HCT116 (cell line): ENCODE results near the gene FAM227A. TPM values are rescaled to one million over a fixed set of nuclear protein-coding genes. Genes with fewer than 3 reads are reported as not detected.
A peak's percentile ranks its signal among the peaks of the same experiment; 100 is the strongest.

ENCODE experiments used
- ATAC-seq: fragments of 200-7000 bp; cut with Tn5 transposase; 2 replicates; pipeline ENCODE4 v1.9.1; 2020; ENCODE audit warnings: mild to moderate bottlenecking, moderate library complexity
- BruUV-seq: library from RNA; stranded (reverse); fragments of 400-500 nt; replicated peaks from 2 replicates; lab custom pipeline; 2021; lab: Mats Ljungman, UMichigan
- CTCF ChIA-PET: fragments of 300-600 bp; sonication (Branson Sonifier 250); formaldehyde crosslinking; loops from one replicate; lab custom pipeline; 2021; ENCODE audit warnings: antibody characterized with exemption; lab: Charles Lee
- POLR2A ChIA-PET: fragments of 300-600, 350-600 bp; sonication (Branson Sonifier 250); formaldehyde crosslinking; loops from one replicate; lab custom pipeline; 2021; ENCODE audit warnings: antibody characterized with exemption; lab: Charles Lee
- RAD21 ChIA-PET, 2 experiments: fragments of 300-600 bp; sonication (Branson Sonifier 250); formaldehyde crosslinking; loops; one replicate each; lab custom pipeline; 2023; ENCODE audit warnings: low total read pairs in 2 of 2; ENCODE audit not compliant: uncharacterized antibody in 2 of 2, unreplicated experiment in 2 of 2, low non-redundant PET in 1 of 2; lab: Charles Lee
- DNase-seq: peaks from one replicate; pipeline ENCODE4 v3.0.0-alpha.2; 2010; ENCODE audit warnings: low read depth, low spot score
- H2AFZ ChIP-seq: fragments of 200-600 bp; shearing (Covaris generic), sonication (generic); 2 replicates; pipeline ENCODE4 v1.6.1; 2017; ENCODE audit warnings: low read depth, mixed run types, mixed read lengths, antibody characterized with exemption, low read length; ENCODE audit not compliant: poor library complexity, severe bottlenecking
- H3K27ac ChIP-seq: 2 replicates; pipeline ENCODE4 v1.5.1; 2012; ENCODE audit warnings: low read depth, low read length
- H3K27me3 ChIP-seq: fragments of 200-600 bp; sonication (generic); 2 replicates; pipeline ENCODE4 v1.6.1; 2016; ENCODE audit warnings: mixed run types, low read length, mixed read lengths; ENCODE audit not compliant: insufficient read depth
- H3K36me3 ChIP-seq, 2 experiments: fragments of 200-500 bp in 1 of 2; fragments of 200-600 bp in 1 of 2; sonication (Bioruptor generic) in 1 of 2; sonication (generic) in 1 of 2; 2 replicates each; pipeline versions ENCODE4 v1.5.1 to v1.6.1; 2014 to 2016; ENCODE audit warnings: low read length in 2 of 2, inconsistent platforms in 1 of 2, mixed read lengths in 1 of 2, mixed run types in 1 of 2; ENCODE audit not compliant: insufficient read depth in 2 of 2, control insufficient read depth in 1 of 2
- H3K4me1 ChIP-seq, 2 experiments: fragments of 200-600 bp in 1 of 2; sonication (generic) in 1 of 2; 2 replicates each; pipeline versions ENCODE4 v1.5.1 to v1.6.1; 2012 to 2017; ENCODE audit warnings: low read length in 2 of 2, inconsistent platforms in 1 of 2, mild to moderate bottlenecking in 1 of 2, mixed read lengths in 1 of 2, mixed run types in 1 of 2, moderate library complexity in 1 of 2; ENCODE audit not compliant: insufficient read depth in 2 of 2, control insufficient read depth in 1 of 2
- H3K4me2 ChIP-seq: fragments of 200-600 bp; sonication (generic); 2 replicates; pipeline ENCODE4 v1.6.1; 2017; ENCODE audit warnings: mixed run types, low read length, mixed read lengths
- H3K4me3 ChIP-seq, 2 experiments: fragments of 200-600 bp in 1 of 2; sonication (generic) in 1 of 2; replicated peaks in 1 of 2; 2 replicates each; pipeline ENCODE4 v1.5.1; 2011 to 2016; ENCODE audit warnings: low read length in 2 of 2, control low read depth in 1 of 2, low read depth in 1 of 2, mild to moderate bottlenecking in 1 of 2, mixed read lengths in 1 of 2, mixed run types in 1 of 2
- H3K79me2 ChIP-seq: fragments of 200-600 bp; sonication (generic); 2 replicates; pipeline ENCODE4 v1.6.1; 2017; ENCODE audit warnings: mild to moderate bottlenecking, mixed run types, low read length, moderate library complexity, mixed read lengths; ENCODE audit not compliant: insufficient read depth
- H3K9ac ChIP-seq: fragments of 200-600 bp; sonication (generic); 2 replicates; pipeline ENCODE4 v1.6.1; 2016; ENCODE audit warnings: low read length, mixed read lengths
- H3K9me2 ChIP-seq: fragments of 200-600 bp; sonication (generic), shearing (Covaris generic); 2 replicates; pipeline ENCODE4 v1.6.1; 2017; ENCODE audit warnings: mixed run types, mild to moderate bottlenecking, moderate library complexity; ENCODE audit not compliant: insufficient read depth
- H3K9me3 ChIP-seq, 2 experiments: fragments of 200-500 bp in 1 of 2; fragments of 200-600 bp in 1 of 2; sonication (Bioruptor generic) in 1 of 2; sonication (generic) in 1 of 2; 2 replicates each; pipeline ENCODE4 v1.6.1; 2014 to 2017; ENCODE audit warnings: low read length in 2 of 2, mixed read lengths in 2 of 2, inconsistent platforms in 1 of 2, low read depth in 1 of 2, mild to moderate bottlenecking in 1 of 2, mixed run types in 1 of 2, moderate library complexity in 1 of 2; ENCODE audit not compliant: control insufficient read depth in 1 of 2, insufficient read depth in 1 of 2
- H4K20me1 ChIP-seq: fragments of 200-600 bp; sonication (generic), shearing (Covaris generic); 2 replicates; pipeline ENCODE4 v1.6.1; 2017; ENCODE audit warnings: mixed run types, mild to moderate bottlenecking, moderate library complexity; ENCODE audit not compliant: insufficient read depth
- CEBPB ChIP-seq: IDR thresholded peaks from 2 replicates; pipeline ENCODE4 v1.6.1; 2012; ENCODE audit warnings: low read depth
- EZH2 ChIP-seq: fragments of 200-600 bp; sonication (generic); IDR thresholded peaks from 2 replicates; pipeline ENCODE4 v1.6.1; 2017; ENCODE audit warnings: antibody characterized with exemption, mixed run types
- EZH2phosphoT487 ChIP-seq: fragments of 200-600 bp; IDR thresholded peaks from 2 replicates; pipeline ENCODE4 v1.6.1; 2018; ENCODE audit warnings: antibody characterized with exemption, borderline replicate concordance
- FOSL1 ChIP-seq: IDR thresholded peaks from 2 replicates; pipeline ENCODE4 v1.6.1; 2012; ENCODE audit warnings: low read depth
- MAX ChIP-seq: IDR thresholded peaks from 2 replicates; pipeline ENCODE4 v1.6.1; 2012
- POLR2AphosphoS5 ChIP-seq: IDR thresholded peaks from 2 replicates; pipeline ENCODE4 v1.6.1; 2011; ENCODE audit warnings: mild to moderate bottlenecking, low read depth, low read length, moderate library complexity
- RAD21 ChIP-seq: IDR thresholded peaks from 2 replicates; pipeline ENCODE4 v1.6.1; 2012; ENCODE audit warnings: low read depth, mild to moderate bottlenecking
- REST ChIP-seq: IDR thresholded peaks from 2 replicates; pipeline ENCODE4 v1.6.1; 2012; ENCODE audit warnings: low read depth
- SIN3A ChIP-seq: IDR thresholded peaks from 2 replicates; pipeline ENCODE4 v1.6.1; 2012; ENCODE audit warnings: low read depth
- SRF ChIP-seq: IDR thresholded peaks from 2 replicates; pipeline ENCODE4 v1.6.1; 2012; ENCODE audit warnings: low read depth
- ZBTB33 ChIP-seq: IDR thresholded peaks from 2 replicates; pipeline ENCODE4 v1.6.1; 2011; ENCODE audit warnings: mild to moderate bottlenecking, low read length, moderate library complexity; ENCODE audit not compliant: insufficient replicate concordance; ENCODE audit errors: extremely low read depth
- ZFX ChIP-seq: fragments of 450-650 bp; IDR thresholded peaks from 2 replicates; pipeline ENCODE4 v1.6.1; 2017
- ZNF274 ChIP-seq: fragments of 200-500 bp; sonication (Bioruptor generic); IDR thresholded peaks from 2 replicates; pipeline ENCODE4 v1.6.1; 2014; ENCODE audit warnings: mild to moderate bottlenecking, low read depth, low read length, inconsistent platforms
- intact Hi-C: fragments of 100-400 bp; cut with micrococcal nuclease; formaldehyde crosslinking; loops from 2 replicates; pipeline ENCODE4 v1.10.0; 2022
- total RNA-seq: library from RNA; stranded (reverse); gene quantifications from one replicate; pipeline ENCODE4 v1.2.1, GENCODE V29; 2021; ENCODE audit not compliant: unreplicated experiment
- TF ChIP-seq, protein P1 (sequence below): IDR thresholded peaks from 2 replicates; pipeline ENCODE4 v1.6.1; 2012
- TF ChIP-seq, protein P2 (sequence below), 3 experiments: fragments of 200-600 bp in 1 of 3; sonication (generic) in 1 of 3; IDR thresholded peaks in 2 of 3; conservative IDR thresholded peaks in 1 of 3; 2 replicates each; pipeline ENCODE4 v1.5.1; 2012 to 2017; ENCODE audit warnings: low read depth in 2 of 3, low read length in 2 of 3, antibody characterized with exemption in 1 of 3, borderline replicate concordance in 1 of 3, control low read depth in 1 of 3, mild to moderate bottlenecking in 1 of 3, mixed read lengths in 1 of 3, mixed run types in 1 of 3, moderate library complexity in 1 of 3; ENCODE audit not compliant: insufficient read depth in 1 of 3

FAM227A gene
- total RNA-seq, 1 experiment from 2014 or later, result 3.9 TPM

DNA sequence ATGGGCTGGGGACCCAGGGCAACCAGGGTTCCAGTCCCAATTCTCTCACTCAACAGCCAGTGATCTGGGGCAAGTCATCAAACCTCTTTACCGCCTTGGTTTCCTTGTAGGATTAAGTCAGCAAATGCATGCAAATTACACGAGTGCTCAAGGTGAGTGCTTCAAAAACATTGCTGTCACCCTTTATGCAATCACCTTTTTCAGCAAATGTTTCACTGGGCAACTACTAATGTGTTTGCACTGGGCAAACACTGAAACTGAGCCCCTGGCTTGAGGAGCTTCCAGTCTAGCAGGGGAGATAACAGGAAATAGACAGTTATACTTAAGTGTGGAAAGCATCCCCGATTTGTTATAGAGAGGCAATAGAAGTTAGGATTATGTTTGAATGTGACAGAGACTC lies 48.5 kb downstream of the FAM227A start:
- DNase-seq (no peak), ATAC-seq (no peak)
- H3K9me2 ChIP-seq, result no peaks in the 10 kb centered on the region
- no peak overlapping the region for H3K9ac ChIP-seq
- ChIA-PET CTCF (no interaction called here), POLR2A (interaction anchor here (0.7 kb wide), 1 partner anchor 65 kb away, joined by 4 read pairs; no protein-coding TSS in a partner anchor), RAD21 (no interaction called here)
- H3K79me2 ChIP-seq, result no peaks in the 10 kb centered on the region
- H3K36me3 ChIP-seq, result no peaks in the 10 kb centered on the region
- H3K4me1 ChIP-seq, result peaks cover 15 to 24% of the 10 kb centered on the region in 2 experiments
- H4K20me1 ChIP-seq, result no peaks in the 10 kb centered on the region
- no peak overlapping the region for H2AFZ ChIP-seq
- no peaks in the 10 kb centered on the region for H3K9me3 ChIP-seq
- intact Hi-C loops, result no loop called here
- H3K27me3 ChIP-seq, result no peaks in the 10 kb centered on the region
- no TSS peak for BruUV-seq
- no peak for TF ChIP-seq POLR2AphosphoS5
- TF ChIP-seq MAX, result no peak
- TF ChIP-seq SIN3A, result no peak
- TF ChIP-seq, protein P1, sequence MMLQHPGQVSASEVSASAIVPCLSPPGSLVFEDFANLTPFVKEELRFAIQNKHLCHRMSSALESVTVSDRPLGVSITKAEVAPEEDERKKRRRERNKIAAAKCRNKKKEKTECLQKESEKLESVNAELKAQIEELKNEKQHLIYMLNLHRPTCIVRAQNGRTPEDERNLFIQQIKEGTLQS, result no peak
- no peak for TF ChIP-seq RAD21
- TF ChIP-seq EZH2, result no peak
- no peak for TF ChIP-seq ZFX
- TF ChIP-seq ZBTB33, result no peak
- no peak for TF ChIP-seq CEBPB
- TF ChIP-seq SRF, result no peak
- no peak for TF ChIP-seq FOSL1
- no peak for TF ChIP-seq EZH2phosphoT487
- no peak for TF ChIP-seq REST
- no peak for TF ChIP-seq ZNF274
- TF ChIP-seq, protein P2, sequence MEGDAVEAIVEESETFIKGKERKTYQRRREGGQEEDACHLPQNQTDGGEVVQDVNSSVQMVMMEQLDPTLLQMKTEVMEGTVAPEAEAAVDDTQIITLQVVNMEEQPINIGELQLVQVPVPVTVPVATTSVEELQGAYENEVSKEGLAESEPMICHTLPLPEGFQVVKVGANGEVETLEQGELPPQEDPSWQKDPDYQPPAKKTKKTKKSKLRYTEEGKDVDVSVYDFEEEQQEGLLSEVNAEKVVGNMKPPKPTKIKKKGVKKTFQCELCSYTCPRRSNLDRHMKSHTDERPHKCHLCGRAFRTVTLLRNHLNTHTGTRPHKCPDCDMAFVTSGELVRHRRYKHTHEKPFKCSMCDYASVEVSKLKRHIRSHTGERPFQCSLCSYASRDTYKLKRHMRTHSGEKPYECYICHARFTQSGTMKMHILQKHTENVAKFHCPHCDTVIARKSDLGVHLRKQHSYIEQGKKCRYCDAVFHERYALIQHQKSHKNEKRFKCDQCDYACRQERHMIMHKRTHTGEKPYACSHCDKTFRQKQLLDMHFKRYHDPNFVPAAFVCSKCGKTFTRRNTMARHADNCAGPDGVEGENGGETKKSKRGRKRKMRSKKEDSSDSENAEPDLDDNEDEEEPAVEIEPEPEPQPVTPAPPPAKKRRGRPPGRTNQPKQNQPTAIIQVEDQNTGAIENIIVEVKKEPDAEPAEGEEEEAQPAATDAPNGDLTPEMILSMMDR (IDR thresholded peaks at IDR 0.05 in 2 of 3, conservative IDR thresholded peaks at IDR 0.05 in 1 of 3; ENCODE audit: borderline replicate concordance in 1 of 3, insufficient read depth in 1 of 3, low read depth in 2 of 3, low read length in 2 of 3), result no peak
- no peak overlapping the region for H3K4me3 ChIP-seq
- peak overlapping the region; percentile 50 for H3K4me2 ChIP-seq
- no peak overlapping the region for H3K27ac ChIP-seq
